ENCODE results near the gene IGFLR1.

IGFLR1 gene

GRCh38 chr19:35723671-35724070 is 18.6 kb downstream of the IGFLR1 start:
- DNase-seq = no peak

- DNase-seq = no peak
These were observed 19.4 kb downstream of the IGFLR1 start for GRCh38 chr19:35722897-35723296.

- no peak for DNase-seq
These were observed 19.8 kb downstream of the IGFLR1 start for GRCh38 chr19:35722461-35722860.

- DNase-seq = no peak
These were observed 20.9 kb downstream of the IGFLR1 start for GRCh38 chr19:35721374-35721773.

- no peak for DNase-seq
These were observed 21.6 kb downstream of the IGFLR1 start for GRCh38 chr19:35720648-35721047.

DNA sequence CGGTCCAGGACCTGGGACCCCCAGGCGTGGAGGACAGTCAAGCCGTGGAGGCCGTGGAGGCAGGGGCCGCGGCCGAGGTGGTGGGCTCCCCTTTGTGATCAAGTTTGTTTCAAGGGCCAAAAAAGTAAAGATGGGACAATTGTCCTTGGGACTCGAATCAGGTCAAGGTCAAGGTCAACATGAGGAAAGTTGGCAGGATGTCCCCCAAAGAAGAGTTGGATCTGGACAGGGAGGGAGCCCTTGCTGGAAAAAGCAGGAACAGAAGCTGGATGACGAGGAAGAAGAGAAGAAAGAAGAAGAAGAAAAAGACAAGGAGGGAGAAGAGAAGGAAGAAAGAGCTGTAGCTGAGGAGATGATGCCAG is 22.1 kb downstream of the IGFLR1 start:
- DNase-seq = no peak

GRCh38 chr19:35719402-35720162 is 22.7 kb downstream of the IGFLR1 start:
- DNase-seq = no peak

- DNase-seq = no peak
These were observed 23.8 kb downstream of the IGFLR1 start for GRCh38 chr19:35718345-35719041.

- no peak for DNase-seq
These were observed 24.4 kb downstream of the IGFLR1 start, which contains the start of gene KMT2B for GRCh38 chr19:35717665-35718344. Gene KMT2B (plus strand): TSS chr19:35718003. CDS start chr19:35718019, 16 bp downstream.

DNA sequence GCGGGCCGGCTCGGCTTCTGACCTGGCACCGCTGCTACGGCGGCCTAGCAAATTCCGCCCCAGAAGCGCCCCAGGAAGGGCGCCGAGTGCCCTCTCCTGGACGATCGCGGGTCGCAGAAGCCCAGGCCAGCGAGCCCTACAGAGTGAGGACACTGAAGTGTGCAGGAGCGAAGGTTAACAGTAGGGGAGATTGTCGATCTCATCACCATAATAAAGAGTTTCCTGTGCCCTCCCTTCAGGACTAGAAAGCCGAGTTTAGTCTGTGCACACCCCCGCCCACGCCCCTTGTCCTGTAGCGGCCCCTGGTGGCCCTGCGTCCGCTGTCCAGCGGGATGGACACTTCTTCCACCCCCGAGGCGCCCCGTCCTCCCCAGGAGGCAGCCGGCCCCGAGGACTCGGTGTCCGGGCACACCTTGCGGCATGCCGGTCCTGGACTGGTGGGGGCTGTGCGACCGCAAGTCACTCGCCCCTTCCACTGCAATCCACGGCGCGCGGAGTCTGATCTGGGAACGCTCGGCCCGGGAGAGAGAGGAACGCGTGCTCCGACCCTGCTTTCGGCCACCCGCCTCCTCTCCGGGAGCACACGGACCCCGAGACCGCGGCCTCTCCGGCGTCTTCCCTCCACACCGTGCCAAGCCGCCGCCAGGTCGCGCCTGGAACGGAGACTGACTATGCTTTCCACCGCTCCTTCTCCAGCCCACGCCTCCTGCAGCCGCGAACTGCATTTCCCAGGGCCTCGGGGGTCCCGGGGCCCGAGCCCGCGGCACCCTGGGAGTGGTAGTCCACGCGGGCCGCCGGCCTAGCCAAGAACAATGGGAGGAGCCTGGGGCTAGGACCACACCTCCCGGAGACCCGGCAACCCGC is 25.2 kb downstream of the IGFLR1 start:
- DNase-seq = peak; percentile 84

DNA sequence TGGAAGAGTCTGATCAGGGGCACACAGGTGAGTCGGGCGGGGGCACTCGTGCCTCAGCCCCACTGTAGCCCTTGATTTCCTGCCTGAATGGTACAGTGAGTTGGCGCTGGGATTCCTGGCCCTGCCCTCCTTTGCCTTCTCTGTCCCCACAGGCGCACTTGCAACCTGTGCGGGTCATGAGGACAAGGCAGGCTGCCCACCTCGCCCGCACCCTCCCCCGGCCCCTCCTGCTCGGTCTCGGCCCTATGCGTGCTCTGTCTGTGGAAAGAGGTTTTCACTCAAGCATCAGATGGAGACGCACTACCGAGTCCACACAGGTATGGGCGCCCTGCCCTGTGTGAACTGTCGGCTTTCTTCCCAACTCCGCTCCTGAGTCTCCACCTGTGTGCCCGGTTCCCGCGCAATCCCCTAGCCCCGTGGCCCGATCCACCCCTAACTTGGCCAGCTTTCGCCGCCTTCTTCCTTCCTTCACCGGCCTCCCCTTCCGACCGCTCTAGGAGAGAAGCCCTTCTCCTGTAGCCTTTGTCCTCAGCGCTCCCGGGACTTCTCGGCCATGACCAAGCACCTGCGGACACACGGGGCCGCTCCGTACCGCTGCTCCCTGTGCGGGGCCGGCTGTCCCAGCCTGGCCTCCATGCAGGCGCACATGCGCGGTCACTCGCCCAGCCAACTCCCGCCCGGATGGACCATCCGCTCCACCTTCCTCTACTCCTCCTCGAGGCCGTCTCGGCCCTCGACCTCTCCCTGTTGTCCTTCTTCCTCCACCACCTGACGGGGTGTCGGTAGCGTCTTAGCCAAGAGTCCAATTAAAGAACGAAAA is 26.1 kb downstream of the IGFLR1 start:
- no peak for DNase-seq

DNA sequence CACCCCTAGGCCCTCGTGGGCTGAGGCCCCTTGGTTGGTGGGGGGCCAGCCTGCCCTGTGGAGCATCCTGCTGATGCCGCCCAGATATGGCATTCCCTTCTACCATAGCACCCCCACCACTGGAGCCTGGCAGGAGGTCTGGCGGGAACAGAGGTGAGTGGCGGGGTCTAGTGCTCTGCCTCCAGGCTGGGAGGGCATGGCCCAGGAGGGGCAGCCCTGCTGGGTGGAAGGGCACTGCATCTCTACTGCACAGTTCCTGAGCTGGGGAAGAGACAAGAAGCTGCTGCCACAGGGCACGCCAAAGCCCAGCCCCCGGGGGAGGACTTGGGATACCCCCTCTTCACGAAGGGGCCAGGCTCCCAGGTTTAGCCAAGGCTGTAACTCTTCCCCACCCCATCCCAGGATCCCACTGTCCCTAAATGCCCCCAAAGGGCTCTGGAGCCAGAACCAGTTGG is 26.9 kb downstream of the IGFLR1 start:
- DNase-seq = no peak

DNA sequence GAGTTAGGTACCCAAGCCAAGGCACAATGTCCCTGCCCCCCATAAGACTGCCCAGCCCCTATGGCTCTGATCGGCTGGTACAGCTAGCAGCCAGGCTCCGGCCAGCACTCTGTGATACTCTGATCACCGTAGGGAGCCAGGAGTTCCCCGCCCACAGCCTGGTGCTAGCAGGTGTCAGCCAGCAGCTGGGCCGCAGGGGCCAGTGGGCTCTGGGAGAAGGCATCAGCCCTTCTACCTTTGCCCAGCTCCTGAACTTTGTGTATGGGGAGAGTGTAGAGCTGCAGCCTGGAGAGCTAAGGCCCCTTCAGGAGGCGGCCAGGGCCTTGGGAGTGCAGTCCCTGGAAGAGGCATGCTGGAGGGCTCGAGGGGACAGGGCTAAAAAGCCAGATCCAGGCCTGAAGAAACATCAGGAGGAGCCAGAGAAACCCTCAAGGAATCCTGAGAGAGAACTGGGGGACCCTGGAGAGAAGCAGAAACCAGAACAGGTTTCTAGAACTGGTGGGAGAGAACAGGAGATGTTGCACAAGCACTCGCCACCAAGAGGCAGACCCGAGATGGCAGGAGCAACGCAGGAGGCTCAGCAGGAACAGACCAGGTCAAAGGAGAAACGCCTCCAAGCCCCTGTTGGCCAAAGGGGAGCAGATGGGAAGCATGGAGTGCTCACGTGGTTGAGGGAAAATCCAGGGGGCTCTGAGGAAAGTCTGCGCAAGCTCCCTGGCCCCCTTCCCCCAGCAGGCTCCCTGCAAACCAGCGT is 27.5 kb downstream of the IGFLR1 start:
- DNase-seq = no peak

- DNase-seq = no peak
These were observed 28.3 kb downstream of the IGFLR1 start for GRCh38 chr19:35713904-35714495.

DNA sequence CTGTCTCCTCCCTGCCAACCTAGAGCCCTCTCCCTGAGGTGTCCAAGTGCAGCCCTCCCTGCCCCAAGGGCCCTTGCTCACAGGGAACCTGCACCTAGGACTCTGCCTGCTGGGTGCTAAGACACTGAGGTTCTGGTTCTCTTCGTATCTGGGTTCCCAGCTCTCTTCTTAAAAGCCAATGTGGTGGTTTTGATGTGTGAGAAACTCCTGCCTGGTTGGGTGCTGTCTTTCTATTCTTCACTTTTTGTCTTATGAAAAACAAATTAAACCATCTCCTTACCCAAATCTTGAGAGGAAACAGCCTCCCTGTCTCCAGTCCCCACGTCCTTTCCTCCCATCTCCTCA is 28.8 kb downstream of the IGFLR1 start:
- DNase-seq = no peak

- DNase-seq = no peak
These were observed 29.4 kb downstream of the IGFLR1 start for GRCh38 chr19:35712567-35713505.

GRCh38 chr19:35710784-35711723 is 31.2 kb downstream of the IGFLR1 start:
- DNase-seq = no peak

GRCh38 chr19:35708391-35708790 is 33.9 kb downstream of the IGFLR1 start:
- DNase-seq = no peak
